T-helper 22 cell (primary cell): Measurements from ENCODE around the gene NPAS1.

ENCODE experiments used
- DNase-seq: peaks from one replicate; pipeline ENCODE4 v3.0.0-alpha.2; 2020; ENCODE audit warnings: low read depth

NPAS1 gene

GRCh38 chr19:47084879-47085439, 65.3 kb downstream of the NPAS1 start:
- DNase-seq = no peak

- DNase-seq = no peak
Measured at GRCh38 chr19:47086280-47086679, 66.6 kb downstream of the NPAS1 start.

- no peak for DNase-seq
Measured at GRCh38 chr19:47089767-47090350, 70.2 kb downstream of the NPAS1 start.

GRCh38 chr19:47093254-47093653, 73.6 kb downstream of the NPAS1 start:
- DNase-seq = no peak

- DNase-seq = no peak
Measured at GRCh38 chr19:47093841-47094240, 74.2 kb downstream of the NPAS1 start.

- no peak for DNase-seq
Measured at GRCh38 chr19:47094557-47095475, 75.2 kb downstream of the NPAS1 start.
